T-helper 1 cell treated with Interleukin-12 subunit alpha and Interleukin-12 subunit beta and Interleukin-4 antibody, amounts not matched to agents 30 μg/mL and 1 μg/mL, for 36 hours (primary cell): ENCODE data around the gene METTL25.

Experiments
- H3K27ac Mint-ChIP-seq: one replicate; pipeline ENCODE4 v1.8.0; 2021; ENCODE audit warnings: mild to moderate bottlenecking, mixed read lengths
- H3K27me3 Mint-ChIP-seq: one replicate; pipeline ENCODE4 v1.8.0; 2021; ENCODE audit warnings: low read depth, mixed read lengths
- H3K36me3 Mint-ChIP-seq: one replicate; pipeline ENCODE4 v1.8.0; 2021; ENCODE audit warnings: low read depth, mixed read lengths
- H3K4me1 Mint-ChIP-seq: one replicate; pipeline ENCODE4 v1.8.0; 2021; ENCODE audit warnings: low read depth, mixed read lengths
- H3K4me3 Mint-ChIP-seq: one replicate; pipeline ENCODE4 v1.8.0; 2021; ENCODE audit warnings: mild to moderate bottlenecking, moderate library complexity, mixed read lengths
- H3K9me3 Mint-ChIP-seq: one replicate; pipeline ENCODE4 v1.8.0; 2021; ENCODE audit warnings: mixed read lengths

Gene METTL25

DNA sequence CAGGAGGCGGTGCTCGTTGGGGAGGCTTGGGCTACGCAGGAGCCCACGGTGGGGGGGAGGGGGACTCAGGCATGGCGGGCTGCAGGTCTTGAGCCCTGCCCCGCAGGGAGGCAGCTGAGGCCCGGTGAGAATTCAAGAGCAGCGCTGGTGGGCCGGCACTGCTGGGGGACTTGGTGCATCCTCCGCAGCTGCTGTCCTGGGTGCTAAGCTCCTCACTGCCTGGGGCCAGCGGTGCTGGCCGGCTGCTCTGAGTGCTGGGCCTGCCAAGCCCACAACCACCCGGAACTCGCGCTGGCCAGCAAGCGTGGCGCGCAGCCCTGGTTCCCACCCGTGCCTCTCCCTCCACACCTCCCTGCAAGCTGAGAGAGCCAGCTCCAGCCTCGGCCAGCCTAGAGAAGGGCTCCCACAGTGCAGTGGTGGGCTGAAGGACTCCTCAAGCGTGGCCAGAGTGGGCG, 3.2 kb downstream of the METTL25 start:
- Mint-ChIP-seq H3K4me1 (peaks cover 17% of the 10 kb centered on the region), H3K27ac (no peak overlapping the region), H3K36me3 (peaks cover 9% of the 10 kb centered on the region), H3K9me3 (peaks cover 4% of the 10 kb centered on the region), H3K4me3 (no peak overlapping the region), H3K27me3 (no peaks in the 10 kb centered on the region)

DNA sequence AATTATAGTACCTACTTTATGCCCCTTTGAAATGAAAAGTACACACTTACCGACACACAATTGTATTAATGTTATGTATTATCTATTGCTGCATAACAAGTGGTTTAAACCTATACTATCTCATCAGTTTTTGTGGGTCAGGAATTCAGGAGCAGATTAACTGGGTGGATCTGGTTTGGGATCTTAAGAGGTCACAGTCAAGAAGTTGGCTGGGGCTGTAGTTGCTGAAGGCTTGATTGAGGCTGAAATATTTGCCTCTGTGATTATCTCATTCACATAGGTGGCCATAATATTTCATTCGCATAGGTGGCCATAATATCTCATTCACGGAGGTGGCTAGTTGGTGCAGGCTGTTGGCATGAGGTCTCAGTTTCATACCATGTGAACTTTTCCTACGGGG, 5.7 kb downstream of the METTL25 start:
- Mint-ChIP-seq H3K36me3 (peaks cover 2% of the 10 kb centered on the region), H3K9me3 (peaks cover 6% of the 10 kb centered on the region), H3K27ac (no peak overlapping the region), H3K4me1 (peaks cover 9% of the 10 kb centered on the region), H3K4me3 (no peak overlapping the region), H3K27me3 (no peaks in the 10 kb centered on the region)

GRCh38 chr12:82366197-82366596, 7.9 kb downstream of the METTL25 start:
- no peaks in the 10 kb centered on the region for H3K4me1 Mint-ChIP-seq
- peaks cover 7% of the 10 kb centered on the region for H3K36me3 Mint-ChIP-seq
- no peak overlapping the region for H3K4me3 Mint-ChIP-seq
- no peaks in the 10 kb centered on the region for H3K27me3 Mint-ChIP-seq
- H3K9me3 Mint-ChIP-seq, result peaks cover 9% of the 10 kb centered on the region
- H3K27ac Mint-ChIP-seq, result no peak overlapping the region

DNA sequence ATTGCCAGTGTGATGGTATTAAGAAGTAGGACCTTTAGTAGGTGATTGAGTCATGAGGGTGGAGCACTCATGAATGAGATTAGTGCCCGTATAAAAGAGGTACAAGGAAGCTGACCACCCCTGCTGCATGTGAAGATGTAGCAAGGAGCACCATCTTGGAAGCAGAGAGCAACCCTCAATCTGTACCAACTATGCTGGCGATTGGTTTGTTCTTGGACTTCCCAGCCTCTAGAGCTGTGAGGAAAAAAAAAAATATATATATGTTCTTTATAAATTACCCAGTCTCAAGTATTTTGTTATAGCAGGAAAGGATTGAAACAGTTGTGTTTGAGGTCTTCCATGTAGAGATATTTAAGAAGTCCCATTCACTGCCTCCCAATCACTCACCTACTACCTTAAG, 16.9 kb downstream of the METTL25 start:
- Mint-ChIP-seq H3K4me1 (no peaks in the 10 kb centered on the region), H3K27ac (no peak overlapping the region), H3K9me3 (peaks cover 8% of the 10 kb centered on the region), H3K27me3 (no peaks in the 10 kb centered on the region), H3K36me3 (peaks cover 5% of the 10 kb centered on the region), H3K4me3 (no peak overlapping the region)

DNA sequence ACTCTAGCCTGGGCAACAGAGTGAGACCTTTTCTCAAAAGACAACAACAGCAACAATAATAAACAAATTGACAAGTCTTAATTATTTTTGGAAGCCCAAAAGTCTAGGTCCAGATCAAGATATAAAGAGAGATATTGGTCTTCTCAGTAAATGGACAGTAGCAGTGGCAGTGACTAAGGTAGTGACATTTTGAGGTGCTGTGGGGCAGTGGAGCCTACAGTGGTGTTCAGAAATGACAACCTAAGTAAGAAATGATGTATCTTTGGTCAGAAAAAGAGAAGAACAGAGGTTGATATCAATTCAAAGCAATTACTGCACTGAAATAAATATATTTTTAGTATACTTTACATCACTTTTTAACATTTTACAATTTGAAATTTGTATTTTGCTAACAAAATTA, 20.7 kb downstream of the METTL25 start:
- H3K36me3 Mint-ChIP-seq, result no peaks in the 10 kb centered on the region
- no peaks in the 10 kb centered on the region for H3K27me3 Mint-ChIP-seq
- no peaks in the 10 kb centered on the region for H3K9me3 Mint-ChIP-seq
- no peaks in the 10 kb centered on the region for H3K4me1 Mint-ChIP-seq
- H3K27ac Mint-ChIP-seq, result no peak overlapping the region
- no peak overlapping the region for H3K4me3 Mint-ChIP-seq

DNA sequence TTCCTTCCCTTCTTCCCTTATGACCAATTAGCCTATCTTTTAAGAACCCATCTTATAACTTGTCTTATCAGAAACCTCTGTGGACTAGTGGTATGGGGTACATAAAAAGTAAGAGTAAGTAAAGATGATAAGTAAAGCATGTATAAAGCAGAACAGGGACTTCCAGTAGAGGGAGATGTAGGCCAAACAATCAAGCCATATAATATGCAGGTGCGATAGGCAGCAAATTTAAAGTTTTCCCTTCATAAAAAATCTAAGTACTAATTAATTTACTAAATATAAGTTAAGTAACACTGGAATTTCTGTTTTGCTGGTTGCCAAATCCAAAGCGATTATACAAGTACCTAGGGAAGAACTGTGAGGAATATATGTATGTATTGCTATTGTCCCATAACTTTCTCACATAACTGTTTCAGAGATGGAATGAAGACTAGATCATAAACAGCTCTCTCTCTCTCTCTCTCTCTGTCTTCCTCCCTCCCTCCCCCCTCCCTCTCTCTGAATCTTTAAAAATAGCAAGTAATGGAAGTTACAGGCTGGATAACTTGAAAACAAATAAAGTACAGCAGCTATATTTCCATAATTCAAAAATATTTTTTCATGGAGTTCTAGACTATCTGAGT, 25.7 kb downstream of the METTL25 start:
- Mint-ChIP-seq H3K4me3 (no peak overlapping the region), H3K27ac (no peak overlapping the region), H3K9me3 (no peaks in the 10 kb centered on the region), H3K36me3 (no peaks in the 10 kb centered on the region), H3K4me1 (no peaks in the 10 kb centered on the region), H3K27me3 (no peaks in the 10 kb centered on the region)

- Mint-ChIP-seq H3K36me3 (no peaks in the 10 kb centered on the region), H3K27ac (no peak overlapping the region), H3K4me1 (no peaks in the 10 kb centered on the region), H3K9me3 (no peaks in the 10 kb centered on the region), H3K27me3 (no peaks in the 10 kb centered on the region), H3K4me3 (no peak overlapping the region)
These were observed 40.5 kb downstream of the METTL25 start for GRCh38 chr12:82398879-82399278.

DNA sequence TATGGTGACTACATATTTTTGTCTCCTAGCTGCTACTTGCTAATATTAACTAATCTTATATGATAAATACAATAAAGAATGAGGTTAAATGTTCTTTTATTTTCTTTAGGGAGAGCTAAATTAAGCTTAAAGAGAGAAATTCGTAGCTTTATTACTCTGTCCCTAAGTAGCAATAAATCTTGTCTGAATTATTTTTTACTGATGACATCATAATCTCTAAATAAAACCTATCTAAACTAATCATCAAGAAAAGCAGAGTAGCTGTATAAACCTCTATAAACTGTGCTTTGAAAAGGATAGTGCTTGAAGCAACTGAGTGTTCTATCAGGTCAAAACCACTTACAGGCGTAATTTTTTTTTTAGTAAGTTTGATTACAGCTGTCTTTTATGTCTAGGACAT, 42.5 kb downstream of the METTL25 start:
- no peak overlapping the region for H3K4me3 Mint-ChIP-seq
- H3K4me1 Mint-ChIP-seq, result no peaks in the 10 kb centered on the region
- H3K36me3 Mint-ChIP-seq, result peaks cover 1% of the 10 kb centered on the region
- H3K27me3 Mint-ChIP-seq, result no peaks in the 10 kb centered on the region
- no peak overlapping the region for H3K27ac Mint-ChIP-seq
- no peaks in the 10 kb centered on the region for H3K9me3 Mint-ChIP-seq

DNA sequence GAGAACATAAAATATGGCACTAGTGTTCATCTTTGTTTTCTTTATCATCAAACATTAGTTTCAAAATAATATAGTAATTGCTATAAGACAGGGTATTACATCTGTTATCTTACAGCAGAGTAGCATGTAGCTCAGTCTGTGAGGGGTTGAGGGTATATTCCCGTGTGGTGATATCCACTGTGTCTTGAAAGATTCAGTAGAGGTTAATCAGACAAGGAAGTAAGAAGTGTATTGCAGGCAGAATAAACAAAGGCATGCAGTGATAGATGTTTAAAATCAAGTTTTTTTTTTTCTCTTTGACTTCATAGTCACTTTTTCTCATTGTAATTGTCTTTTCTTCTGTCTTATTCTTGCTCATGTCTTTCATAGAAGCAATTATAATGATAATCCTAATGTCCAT, 48.3 kb downstream of the METTL25 start:
- no peaks in the 10 kb centered on the region for H3K27me3 Mint-ChIP-seq
- no peaks in the 10 kb centered on the region for H3K9me3 Mint-ChIP-seq
- H3K36me3 Mint-ChIP-seq, result peaks cover 1% of the 10 kb centered on the region
- H3K27ac Mint-ChIP-seq, result no peak overlapping the region
- no peaks in the 10 kb centered on the region for H3K4me1 Mint-ChIP-seq
- no peak overlapping the region for H3K4me3 Mint-ChIP-seq

DNA sequence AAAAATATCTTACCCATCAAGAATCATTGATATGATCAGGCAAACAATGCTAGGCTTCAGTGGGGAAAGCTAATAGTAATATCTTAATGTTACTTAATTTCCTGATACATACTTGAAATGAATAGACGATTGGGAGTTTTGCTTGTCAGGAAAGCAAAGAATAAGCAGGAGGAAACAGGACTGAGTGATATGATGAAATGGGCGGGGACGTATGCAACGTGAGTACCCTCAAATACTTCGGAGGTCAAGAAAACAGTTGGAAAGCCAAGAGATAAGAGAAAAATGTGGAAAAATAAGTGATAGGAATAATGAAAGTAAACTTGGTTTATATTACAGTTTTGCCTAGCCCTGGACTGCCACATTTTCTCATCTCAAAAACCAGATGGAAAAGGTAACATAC, 49.2 kb downstream of the METTL25 start:
- Mint-ChIP-seq H3K9me3 (no peaks in the 10 kb centered on the region), H3K4me1 (no peaks in the 10 kb centered on the region), H3K4me3 (no peak overlapping the region), H3K27me3 (no peaks in the 10 kb centered on the region), H3K36me3 (peaks cover 1% of the 10 kb centered on the region), H3K27ac (no peak overlapping the region)

- Mint-ChIP-seq H3K27ac (no peak overlapping the region), H3K4me1 (no peaks in the 10 kb centered on the region), H3K36me3 (peaks cover 1% of the 10 kb centered on the region)
These were observed 50.5 kb downstream of the METTL25 start for GRCh38 chr12:82408844-82409243.

DNA sequence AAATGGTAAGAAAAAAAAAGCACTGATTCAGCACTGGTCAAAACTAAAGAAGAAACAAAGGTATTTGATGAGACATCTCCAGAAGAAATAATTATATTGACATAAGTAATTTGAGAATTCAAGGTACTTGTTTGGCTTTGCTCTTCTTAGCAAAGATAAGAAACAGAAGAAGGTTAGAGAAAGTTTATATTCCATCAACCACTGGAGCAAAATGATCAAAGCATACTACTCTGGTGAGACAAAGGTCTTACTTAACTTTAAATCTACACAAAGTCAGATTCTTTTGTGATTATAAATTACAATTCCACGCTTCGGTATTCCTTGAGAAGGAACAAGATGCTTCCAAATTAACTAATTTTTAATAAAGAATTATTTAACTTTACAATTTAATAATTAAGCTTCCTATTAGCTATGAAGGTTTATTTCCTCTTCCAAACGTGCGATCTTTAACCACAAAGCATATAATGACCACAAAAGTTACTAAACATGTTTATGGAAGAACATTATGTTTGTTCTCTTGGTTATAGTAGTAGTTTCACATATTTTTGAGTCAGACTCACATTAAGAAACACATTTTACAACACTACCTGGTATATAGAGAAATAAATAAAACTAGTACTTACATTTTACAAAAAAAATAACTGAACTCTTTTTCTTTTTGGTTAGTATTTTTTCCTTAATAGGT, 53.4 kb downstream of the METTL25 start:
- Mint-ChIP-seq H3K36me3 (no peaks in the 10 kb centered on the region), H3K27ac (no peak overlapping the region), H3K4me3 (no peak overlapping the region), H3K4me1 (no peaks in the 10 kb centered on the region), H3K9me3 (no peaks in the 10 kb centered on the region), H3K27me3 (no peaks in the 10 kb centered on the region)

More at GRCh38 chr12:82408844-82409243, 50.5 kb downstream of the METTL25 start:
- Mint-ChIP-seq H3K9me3 (no peaks in the 10 kb centered on the region), H3K27me3 (no peaks in the 10 kb centered on the region), H3K4me3 (no peak overlapping the region)

- no peaks in the 10 kb centered on the region for H3K27me3 Mint-ChIP-seq
- H3K36me3 Mint-ChIP-seq, result no peaks in the 10 kb centered on the region
- no peaks in the 10 kb centered on the region for H3K4me1 Mint-ChIP-seq
- no peaks in the 10 kb centered on the region for H3K9me3 Mint-ChIP-seq
- H3K27ac Mint-ChIP-seq, result no peak overlapping the region
- H3K4me3 Mint-ChIP-seq, result no peak overlapping the region
These were observed 53.9 kb downstream of the METTL25 start for GRCh38 chr12:82412246-82412645.

DNA sequence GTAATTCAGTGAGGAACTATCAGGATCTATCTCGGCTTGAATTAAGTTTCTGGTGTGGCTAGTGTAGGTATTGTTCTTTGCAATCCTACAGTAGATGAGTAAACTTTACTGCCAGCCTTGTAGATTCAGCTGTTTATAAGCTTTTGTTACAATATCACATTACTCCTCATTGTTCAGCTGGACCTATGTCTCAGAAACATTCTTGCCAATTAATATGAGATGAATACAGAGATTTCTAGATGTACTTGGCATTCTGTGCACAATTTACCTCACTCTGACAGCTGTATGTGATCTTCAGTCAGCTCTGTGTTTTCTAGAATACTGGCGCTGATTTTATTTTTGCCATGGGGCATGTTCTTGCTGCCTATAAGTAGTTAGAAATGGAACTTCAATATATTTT, 55.7 kb downstream of the METTL25 start:
- Mint-ChIP-seq H3K27ac (no peak overlapping the region), H3K4me3 (no peak overlapping the region), H3K9me3 (no peaks in the 10 kb centered on the region), H3K4me1 (no peaks in the 10 kb centered on the region), H3K36me3 (no peaks in the 10 kb centered on the region), H3K27me3 (no peaks in the 10 kb centered on the region)

GRCh38 chr12:82414926-82415325, 56.6 kb downstream of the METTL25 start:
- Mint-ChIP-seq H3K4me3 (no peak overlapping the region), H3K4me1 (no peaks in the 10 kb centered on the region), H3K27me3 (no peaks in the 10 kb centered on the region), H3K36me3 (no peaks in the 10 kb centered on the region), H3K9me3 (no peaks in the 10 kb centered on the region), H3K27ac (no peak overlapping the region)
